GM19238 (cell line): ENCODE results near the gene ZNF366.
A peak's percentile ranks its signal among the peaks of the same experiment; 100 is the strongest.

ENCODE experiments used
- DNase-seq: peaks from one replicate; pipeline ENCODE4 v3.0.0; 2011; ENCODE audit warnings: low spot score; ENCODE audit not compliant: insufficient read length

ZNF366 gene

GRCh38 chr5:72467461-72467860 is 39.7 kb downstream of the ZNF366 start:
- no peak for DNase-seq

GRCh38 chr5:72465601-72466563 is 41.3 kb downstream of the ZNF366 start:
- peak; percentile 35 for DNase-seq

DNA sequence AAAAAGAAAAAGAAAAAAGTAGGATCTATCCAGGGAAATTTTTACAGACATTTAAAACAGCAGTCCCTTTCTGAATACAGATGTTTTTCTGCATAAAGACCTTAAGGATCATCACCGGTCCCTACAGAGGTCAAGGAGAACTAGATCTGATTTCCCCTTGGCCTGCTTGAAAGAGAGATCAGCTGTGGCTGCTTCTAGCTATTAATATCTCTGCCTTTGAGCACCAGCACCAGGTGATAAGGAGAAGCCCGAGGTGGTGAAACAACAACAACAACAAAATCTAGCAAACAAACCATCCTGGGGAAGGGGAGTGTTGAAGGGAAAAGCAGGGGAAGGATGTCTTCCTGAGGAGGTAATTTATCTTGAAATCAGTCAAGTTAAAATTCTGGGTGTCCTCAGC is 42.1 kb downstream of the ZNF366 start:
- DNase-seq = peak; percentile 39

DNA sequence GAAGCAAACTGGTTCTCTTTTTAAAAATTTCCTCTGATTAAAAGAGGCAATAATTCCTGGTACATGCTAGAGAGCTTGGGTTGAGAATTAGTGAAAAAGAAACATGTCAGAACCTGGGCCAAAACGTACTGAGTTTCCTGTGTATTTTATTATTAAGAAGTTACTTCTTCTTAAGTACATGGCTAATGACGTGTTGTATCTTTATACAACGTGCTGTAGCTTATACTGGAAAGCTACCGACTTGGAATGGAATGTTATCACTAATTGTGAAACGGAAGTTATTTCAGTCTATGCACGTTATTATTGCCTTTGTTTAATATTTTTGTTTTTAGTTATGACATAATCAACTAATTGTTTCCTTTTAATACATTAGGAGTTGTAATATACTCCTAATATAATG is 43.1 kb downstream of the ZNF366 start:
- DNase-seq = no peak

DNA sequence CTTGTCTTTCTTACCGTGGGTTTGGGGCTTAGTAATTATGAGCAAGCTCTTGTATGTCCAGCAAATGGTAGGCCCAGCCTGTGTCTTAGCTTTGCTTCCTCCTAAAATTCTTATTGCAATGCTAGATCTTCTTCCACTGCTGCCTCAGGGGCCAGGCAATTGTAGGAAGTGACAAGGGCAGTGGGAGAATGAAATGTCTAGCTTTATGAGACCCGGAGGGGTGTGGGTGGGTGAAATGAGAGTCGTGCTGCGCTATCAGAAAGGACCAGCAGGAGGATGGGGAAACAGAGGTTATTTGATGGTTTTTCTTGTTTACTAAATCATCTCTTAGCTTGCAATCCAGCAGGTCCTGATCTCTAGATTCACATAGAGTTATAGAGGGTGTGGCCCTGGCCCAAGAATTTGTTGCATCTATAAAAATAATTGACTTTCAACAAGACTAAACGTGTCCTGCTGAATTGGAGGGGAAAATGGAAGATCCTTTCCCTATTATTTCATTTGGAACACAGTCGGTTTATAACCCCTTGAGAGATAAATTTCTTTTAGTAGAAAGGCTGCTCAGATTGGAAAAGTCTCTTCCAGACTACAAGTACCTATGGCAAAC is 43.7 kb downstream of the ZNF366 start:
- DNase-seq = no peak

DNA sequence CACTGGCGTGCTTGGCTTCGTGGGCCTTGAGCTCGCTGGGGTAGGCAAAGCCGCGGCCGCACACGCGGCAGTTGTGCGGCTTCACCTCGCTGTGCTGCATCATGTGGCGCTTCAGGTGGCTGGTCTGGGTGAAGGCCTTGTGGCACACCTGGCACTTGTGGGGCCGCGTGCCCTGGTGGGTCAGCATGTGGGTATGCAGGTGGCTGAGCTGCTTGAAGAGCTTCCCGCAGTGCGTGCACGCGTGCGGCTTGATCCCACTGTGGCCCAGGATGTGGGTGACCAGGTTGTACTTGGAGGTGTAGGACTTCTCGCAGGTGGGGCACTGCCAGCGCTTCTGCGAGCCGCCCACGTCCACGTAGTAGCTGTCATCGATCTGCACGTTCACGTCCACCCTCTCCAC is 46.8 kb downstream of the ZNF366 start:
- DNase-seq = no peak

- DNase-seq = no peak
These were observed 47.3 kb downstream of the ZNF366 start for GRCh38 chr5:72459913-72460312.

GRCh38 chr5:72459089-72459661 is 48.0 kb downstream of the ZNF366 start:
- DNase-seq = no peak

DNA sequence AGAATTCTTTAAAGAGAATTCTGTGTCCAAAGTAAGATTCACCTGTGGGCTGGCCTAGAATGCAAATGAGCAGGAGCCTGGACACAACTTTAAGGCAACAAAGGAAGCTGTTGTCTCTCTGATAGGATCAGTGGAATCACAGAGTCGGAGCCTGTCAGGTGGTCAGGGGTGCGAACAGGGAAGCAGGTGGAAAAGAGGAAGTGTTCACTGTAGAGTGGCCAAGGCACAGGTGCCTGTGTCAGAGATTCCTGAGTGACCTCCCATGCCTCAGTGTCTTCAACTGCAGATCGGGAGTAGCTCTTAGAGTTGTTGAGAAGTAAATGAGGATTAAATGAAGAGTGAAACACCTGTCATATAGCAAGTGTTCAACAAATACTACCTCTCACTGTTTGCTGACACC is 48.8 kb downstream of the ZNF366 start:
- no peak for DNase-seq

GRCh38 chr5:72457491-72457890 is 49.7 kb downstream of the ZNF366 start:
- no peak for DNase-seq

GRCh38 chr5:72456391-72457074 is 50.7 kb downstream of the ZNF366 start:
- DNase-seq = no peak

GRCh38 chr5:72455476-72455875 is 51.7 kb downstream of the ZNF366 start:
- DNase-seq = no peak

DNA sequence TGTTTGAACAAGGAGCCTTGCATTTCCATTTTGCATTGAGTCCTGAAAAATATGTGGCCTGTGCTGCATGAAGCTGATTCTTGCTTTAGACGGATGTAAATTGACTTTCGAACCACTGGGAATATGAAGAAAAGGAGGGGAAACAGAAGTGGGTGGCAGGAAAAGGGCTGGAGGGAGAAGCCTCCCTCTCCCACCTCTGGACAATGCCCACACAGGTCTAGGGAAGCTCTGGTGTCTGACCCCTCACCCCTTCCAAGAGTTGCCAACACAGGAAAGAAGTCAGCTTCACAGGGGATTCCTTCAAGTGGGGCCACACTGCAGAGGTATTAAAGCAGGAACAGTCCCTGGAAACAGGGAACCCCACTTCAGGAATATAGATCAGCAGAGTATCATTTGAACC is 52.2 kb downstream of the ZNF366 start:
- DNase-seq = no peak

GRCh38 chr5:72453246-72453775 is 53.9 kb downstream of the ZNF366 start:
- no peak for DNase-seq

- DNase-seq = no peak
These were observed 54.5 kb downstream of the ZNF366 start for GRCh38 chr5:72452515-72453245.

DNA sequence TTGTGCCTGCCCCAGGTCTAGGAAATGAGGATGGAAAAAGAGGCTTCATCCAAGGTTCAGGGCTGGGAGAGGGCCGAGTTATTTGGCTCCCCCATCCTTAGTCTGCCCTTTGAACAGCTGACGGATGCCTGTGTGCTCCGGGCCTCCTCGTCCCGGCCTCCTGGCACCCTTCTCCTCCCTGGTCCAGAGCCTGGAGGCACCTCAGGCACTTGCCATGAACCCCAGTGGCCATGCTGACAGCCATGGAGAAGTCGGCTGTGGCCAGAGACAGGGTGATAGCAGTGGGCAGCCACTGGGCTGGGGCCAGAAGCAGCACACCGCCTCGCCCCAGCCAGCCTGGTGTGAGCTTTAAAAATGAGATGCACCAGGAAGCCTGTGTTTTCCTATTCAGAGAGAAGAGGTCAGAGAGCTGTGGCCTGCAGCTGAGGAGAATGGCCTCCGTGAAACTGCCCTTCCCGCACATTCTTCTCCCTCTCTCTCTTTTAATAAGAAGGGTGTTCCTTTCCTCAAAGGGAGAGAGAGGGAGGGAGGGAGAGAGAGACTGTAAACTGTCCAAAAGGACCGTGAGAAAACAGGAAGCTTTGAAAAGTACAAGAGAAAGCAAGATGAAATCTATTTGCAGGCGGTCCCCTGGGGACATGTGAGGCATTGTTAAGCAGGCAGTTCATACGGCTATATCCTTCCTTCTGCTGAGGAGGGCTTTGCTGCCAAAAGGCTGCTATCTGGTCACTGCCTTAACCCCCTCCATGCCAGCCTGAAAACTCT is 55.3 kb downstream of the ZNF366 start:
- DNase-seq = peak; percentile 61

GRCh38 chr5:72448368-72448767 is 58.8 kb downstream of the ZNF366 start:
- DNase-seq = no peak

DNA sequence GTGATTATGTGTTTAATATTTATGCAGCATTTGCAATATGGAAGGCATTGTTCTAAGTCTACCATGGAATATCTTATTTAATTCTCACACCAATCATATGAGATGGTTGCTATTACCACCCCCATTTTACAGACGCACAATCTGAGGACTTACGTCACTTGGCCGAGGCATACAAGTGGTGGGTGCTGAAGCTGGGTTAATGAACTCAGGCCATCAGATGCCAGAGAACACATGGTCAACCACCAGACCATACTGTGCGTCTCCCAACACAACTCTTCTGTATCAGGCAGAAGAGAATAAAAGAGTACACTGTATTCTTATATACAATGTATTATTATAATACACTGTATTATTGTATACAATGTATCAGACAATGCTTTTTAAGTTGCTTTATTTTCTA is 59.5 kb downstream of the ZNF366 start:
- no peak for DNase-seq

GRCh38 chr5:72445969-72446368 is 61.2 kb downstream of the ZNF366 start:
- no peak for DNase-seq

GRCh38 chr5:72443883-72444282 is 63.3 kb downstream of the ZNF366 start:
- no peak for DNase-seq
